Activated gamma-delta T cell (primary cell): ENCODE data around the gene TRAF3IP3.
A peak's percentile ranks its signal among the peaks of the same experiment; 100 is the strongest.
"Not testable (repeated sequence)": the region's sequence is repeated elsewhere in the genome, so short reads cannot be mapped to it uniquely, and the experiment has no call there.

Experiments
- DNase-seq: peaks from one replicate; lab custom pipeline; 2025; lab: John Stamatoyannopoulos, UW

TRAF3IP3 gene

DNA sequence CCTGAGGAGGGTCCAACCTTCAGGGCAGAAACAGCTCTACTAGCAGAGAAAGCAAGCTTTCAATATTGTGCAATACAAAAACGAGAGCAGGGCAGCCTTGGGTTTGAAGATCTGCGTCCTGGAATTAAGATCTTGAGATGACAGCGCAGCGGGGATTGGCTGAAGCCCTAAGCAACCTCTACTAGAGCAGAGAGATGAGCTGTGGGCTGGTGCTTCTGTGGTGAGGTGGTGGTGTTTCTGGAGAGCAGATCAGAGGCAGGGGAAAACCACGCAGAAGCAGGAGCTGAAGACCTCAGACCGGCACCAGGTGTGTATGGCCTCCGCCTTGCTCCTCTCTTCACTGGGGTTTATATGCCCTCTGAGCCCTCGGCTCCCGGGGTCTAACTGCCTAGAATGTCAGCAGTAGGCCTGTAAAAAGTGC, 12.5 kb downstream of the TRAF3IP3 start:
- DNase-seq: no peak

DNA sequence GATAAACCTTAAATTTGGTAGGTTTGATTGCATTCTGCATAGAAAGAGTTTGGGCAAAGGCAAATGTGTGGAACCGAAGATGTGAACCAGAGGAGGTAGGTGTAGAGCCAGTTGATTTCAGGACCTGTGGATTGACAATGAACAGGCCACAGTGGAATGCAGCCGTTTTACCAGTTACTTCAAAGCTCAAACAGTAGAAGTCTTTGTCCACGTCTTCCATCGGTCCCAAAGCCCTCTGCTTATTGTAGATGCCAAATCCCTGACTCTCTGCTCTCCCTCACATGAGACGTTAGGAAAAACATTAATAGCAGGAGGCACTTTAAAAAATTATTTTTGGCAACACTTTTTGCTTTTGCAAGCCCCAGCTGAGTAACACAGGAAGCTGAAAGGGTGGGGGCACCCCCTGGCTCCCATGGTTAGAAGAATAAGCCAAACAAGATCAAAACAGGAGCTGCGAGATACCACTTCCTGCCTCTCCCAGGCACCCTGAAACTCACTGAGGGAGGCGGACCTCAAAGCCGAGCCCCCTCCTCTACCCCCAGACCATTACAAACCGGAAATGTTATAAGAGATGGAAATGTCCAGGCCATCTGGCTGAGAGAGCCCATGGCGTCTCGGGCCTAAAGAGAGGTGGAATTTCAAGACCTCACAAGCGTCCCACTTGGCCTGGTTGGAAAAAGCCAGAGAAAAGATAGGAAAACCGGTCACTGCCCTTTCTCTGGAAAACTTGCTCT, 13.5 kb downstream of the TRAF3IP3 start:
- DNase-seq: no peak

DNA sequence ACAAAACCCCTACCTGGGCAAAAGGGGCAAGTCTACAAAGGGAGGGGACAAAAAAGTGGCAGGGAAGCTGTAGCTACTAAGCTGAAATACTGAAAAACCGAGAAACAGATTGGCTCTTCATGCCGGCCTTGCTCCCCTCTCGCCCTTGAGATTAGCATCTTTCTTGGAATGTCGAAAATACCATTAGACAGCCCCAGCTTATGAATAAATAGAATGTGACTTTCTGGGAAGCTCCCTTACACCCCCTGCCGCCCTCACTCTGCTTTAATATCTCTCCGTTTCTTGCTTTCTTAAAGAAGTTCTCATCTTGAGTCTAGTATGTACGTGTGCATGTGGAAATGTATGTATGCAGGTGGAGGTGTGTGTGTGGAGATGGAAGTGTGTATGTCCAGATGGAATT, 14.1 kb downstream of the TRAF3IP3 start:
- DNase-seq: no peak

DNA sequence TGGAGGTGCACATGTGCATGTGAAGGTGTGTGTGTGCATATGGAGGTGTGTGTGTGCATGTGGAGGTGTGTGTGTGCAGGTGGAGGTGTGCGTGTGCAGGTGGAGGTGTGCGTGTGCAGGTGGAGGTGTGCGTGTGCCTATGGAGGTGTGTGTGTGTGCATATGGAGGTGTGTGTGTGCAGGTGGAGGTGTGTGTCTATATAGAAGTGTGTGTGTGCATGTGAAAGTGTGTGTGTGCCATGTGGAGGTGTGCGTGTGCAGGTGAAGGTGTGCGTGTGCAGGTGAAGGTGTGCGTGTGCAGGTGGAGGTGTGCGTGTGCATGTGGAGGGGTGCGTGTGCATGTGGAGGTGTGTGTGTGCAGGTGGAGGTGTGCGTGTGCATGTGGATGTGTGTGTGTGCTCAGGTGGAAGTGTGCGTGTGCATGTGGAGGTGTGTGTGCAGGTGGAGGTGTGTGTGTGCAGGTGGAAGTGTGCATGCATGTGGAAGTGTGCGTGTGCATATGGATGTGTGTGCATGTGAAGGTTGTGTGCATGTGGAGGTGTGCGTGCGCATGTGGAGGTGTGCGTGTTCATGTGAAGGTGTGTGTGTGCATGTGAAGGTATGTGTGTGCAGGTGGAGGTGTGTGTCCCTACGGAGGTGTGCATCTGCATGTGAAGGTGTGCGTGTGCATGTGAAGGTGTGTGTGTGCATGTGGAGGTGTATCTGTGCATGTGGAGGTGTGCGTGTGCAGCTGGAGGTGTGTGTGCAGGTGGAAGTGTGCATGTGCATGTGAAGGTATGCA, 15.0 kb downstream of the TRAF3IP3 start:
- no peak for DNase-seq

DNA sequence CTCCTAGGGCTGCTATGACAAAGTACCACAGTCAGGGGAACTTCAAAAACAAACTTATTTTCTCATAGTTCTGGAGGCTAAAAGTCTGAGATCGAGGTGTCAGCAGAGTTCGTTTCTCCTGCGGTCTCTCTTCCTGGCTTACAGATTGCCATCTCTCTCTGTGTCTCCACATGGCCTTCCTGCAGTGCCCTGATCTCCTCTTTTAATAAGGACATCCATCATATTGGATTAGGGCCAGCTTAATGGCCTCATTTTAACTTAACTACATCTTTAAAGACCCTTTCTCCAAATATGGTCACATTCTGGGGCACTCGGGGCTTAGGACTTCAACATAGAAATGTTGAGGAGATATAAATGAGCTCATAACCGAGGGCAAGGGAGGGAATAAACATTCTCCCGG, 16.3 kb downstream of the TRAF3IP3 start:
- no peak for DNase-seq

DNA sequence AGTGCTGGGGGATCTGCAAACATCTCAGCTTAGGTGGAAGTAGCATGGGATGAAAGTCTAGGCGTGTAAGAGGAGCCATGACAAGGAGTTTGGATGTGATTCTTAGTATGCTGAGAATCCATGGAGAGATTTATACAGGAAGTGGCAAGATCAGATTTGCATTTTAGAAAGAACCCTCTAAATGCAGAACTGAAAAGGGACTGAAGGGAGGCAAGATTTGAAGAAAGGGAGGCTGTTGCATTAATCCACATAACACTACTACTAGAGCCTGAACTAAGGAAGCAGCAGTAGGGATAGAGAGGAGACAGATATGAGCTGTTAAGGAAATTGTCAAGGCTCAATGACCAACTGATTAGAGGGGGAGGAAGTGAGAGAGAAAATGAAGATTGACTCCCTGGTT, 18.7 kb downstream of the TRAF3IP3 start:
- DNase-seq: no peak

DNA sequence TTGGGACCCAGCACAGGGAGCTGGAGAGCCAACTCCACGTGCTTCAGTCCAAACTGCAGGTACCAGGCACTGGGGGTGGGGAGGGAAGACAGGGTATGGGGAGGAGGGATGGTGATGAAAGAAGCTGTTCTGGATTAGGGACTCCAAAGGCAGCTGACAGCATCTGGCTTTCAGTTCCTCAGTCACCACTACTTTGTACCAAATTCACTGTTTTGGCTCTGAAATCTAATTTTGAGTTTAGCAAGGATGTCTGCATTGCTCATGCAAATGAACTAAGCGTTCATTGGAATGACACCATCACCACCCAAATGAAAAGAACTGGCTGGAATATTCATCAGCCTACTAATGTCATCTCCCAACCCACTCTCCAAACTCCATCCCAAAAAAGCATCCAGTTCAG, 19.8 kb downstream of the TRAF3IP3 start:
- no peak for DNase-seq

DNA sequence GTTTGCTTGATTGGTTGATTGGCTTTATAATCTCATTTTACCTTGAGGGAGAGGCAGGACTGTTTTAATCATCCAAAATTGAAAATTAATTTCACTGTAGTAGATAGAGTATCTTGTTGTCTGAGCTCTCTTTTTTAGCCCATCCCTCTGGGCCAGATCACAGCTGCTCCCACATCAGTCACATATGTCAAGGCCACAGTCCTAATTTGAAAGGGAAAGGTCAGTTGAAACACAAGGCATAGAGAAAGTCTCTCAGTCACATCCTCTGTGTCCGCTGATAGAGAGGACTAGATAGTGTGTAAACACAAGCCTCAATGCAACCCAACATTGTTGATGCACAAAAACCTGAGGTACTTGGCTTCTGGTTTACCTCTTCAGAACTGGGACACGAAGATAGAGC, 21.7 kb downstream of the TRAF3IP3 start:
- DNase-seq: no peak

DNA sequence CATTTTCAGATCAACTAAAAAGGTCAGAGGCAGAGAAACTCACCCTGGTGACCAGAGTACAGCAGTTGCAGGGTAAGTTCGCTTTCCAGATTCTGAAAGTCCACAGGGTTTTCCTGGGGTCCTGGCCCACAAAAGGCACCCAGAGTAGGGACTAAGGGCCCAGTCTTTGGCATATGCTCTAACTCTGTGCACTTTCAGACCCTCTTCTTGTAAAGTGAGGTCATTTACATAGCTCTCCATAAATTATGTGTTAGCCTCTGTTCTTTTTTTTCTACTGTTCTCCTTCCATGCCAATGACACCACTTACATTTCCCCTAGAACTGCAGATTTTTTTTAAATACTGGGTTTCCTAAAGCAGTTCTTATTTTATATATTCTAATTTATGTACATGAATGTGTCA, 22.2 kb downstream of the TRAF3IP3 start:
- no peak for DNase-seq

DNA sequence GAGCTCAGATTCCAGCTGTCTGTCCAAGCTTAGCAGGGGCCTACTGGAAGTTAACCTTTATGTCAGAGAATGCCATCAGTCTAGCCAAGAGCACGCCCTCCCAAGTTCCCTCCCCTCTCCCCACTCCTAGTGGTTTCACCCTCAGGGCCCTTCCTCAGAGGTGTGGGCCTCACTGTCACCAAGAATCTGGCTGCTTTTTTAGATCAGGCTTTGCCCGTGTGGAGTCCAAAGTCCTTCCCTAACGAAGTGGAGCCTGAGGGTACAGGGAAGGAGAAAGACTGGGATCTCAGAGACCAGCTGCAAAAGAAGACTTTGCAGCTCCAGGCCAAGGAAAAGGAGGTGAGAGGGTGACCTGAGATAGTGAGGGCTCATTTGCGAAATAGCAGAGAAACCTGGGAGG, 24.4 kb downstream of the TRAF3IP3 start:
- no peak for DNase-seq

DNA sequence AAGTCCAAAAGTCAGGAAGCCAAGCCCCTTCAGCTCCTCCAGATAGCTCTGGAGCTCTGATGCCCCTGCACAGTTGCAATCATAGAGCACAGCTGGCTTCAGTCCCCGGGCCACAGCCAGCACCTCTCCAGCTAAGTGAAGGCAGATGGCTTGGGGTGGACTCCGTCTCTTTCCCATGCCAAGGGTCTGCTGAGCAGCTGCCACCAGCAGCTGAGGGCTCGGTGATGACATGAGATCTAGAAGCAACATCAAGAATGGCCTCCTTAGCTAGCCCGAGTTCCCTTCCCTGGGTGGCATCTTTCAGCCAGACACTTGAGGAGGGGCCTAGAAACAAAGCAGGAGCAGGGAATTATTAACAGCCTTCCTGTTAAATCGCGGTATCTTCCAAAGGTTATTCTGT, 27.5 kb downstream of the TRAF3IP3 start:
- DNase-seq: no peak

DNA sequence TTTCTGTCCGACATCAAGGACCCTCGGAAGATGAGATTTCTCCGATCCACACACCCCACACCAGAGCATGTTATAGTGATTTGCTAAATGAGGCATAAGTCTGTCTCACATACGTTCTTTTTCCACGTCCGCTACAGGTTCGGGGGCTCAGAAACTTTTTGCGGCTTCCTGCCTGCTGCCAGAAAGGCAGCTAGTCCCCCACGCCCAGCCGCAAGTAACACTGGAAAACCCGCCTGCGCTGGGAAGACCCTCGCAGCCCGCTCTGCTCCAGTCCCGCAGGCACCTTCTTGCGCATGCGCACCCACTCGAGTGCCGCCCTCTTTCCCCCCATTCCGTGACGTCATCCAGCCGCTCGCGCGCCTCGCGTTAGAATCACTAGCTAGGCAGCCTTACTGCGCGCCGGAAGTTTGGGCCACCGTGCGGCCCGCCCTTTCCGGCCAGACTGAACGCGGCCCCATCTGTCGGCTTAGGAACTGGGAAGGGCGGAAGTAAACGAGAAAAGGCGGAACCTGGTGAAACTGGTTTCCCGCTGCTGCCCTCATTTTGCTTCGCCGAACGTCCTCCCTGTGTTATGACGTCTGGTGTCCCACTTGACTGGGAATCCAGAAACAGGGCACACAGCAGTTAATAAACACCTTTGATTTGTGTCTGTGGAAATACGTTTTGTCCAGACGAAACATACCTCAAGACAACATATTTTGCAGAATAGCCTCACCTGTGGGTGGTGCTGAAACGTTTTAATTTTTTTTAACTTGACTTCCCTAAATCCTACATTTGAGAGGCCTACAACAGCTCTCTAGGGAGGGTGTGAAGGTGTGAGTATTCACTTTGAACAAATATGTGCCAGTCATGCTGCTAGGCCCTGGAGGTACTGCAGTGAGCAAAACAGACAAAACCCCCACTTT, 28.7 kb downstream of the TRAF3IP3 start, which contains the start of gene C1orf74:
TSS of gene C1orf74 (minus strand) at position 295 of the 905 bp plus-strand sequence. CDS start 925 bp downstream, outside the sequence.
- peak; percentile 98 for DNase-seq

DNA sequence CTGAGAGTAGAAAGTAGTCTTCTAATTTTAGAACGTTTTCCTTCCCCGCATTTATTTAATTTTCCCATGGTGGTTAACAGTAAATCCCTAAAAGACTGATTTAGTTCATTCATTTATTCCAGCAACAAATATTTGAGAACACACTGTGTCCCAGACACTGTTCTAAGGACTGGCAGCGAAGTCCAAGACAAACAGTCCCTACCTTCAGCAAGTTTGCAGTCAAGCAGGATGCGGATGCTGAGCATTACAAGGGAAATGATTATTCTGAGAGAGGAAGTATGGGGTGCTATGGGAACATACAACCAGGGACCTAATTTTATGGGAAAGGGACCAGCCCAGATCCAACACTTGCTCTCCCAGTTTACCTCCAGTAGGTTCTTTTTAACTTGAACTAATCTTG, 29.7 kb downstream of the TRAF3IP3 start:
- DNase-seq: no peak

DNA sequence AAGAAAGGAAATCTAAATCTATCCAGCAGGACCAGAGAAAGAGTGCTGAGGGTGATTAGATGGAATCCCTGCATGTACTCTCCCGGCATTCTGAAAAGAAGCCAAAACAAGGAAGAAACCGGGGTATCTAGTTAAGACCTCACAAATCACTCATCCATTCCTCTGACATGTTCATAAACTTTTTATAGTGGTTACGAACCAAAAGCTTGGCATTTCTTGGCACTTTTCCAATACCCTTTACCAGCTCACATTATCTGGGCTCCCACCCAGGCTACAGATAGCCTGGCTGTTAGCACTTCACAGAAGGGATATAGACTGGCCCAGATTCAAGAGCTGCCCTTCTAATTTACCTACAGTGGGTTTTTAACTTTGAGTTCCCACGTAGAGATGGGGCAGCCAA, 30.3 kb downstream of the TRAF3IP3 start:
- DNase-seq: no peak

DNA sequence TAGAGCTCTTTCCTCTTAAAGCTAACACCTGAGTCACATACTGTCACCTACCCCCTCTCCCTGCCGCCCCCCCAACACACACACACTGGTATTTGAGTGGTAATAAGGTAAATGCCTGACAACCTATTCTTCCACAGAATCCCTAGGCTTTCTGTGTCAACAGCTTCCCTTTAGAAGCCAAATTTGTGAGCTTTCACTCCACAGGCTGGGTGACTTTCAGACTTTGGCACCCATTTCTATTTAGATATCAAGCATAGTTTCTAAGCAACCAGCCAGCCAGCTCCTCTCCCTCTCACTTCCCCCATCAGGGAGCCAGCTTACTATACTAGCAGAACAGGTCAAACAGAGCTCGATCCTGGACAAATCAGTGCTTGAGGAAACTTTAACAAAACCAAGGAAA, 31.7 kb downstream of the TRAF3IP3 start:
- DNase-seq: no peak

DNA sequence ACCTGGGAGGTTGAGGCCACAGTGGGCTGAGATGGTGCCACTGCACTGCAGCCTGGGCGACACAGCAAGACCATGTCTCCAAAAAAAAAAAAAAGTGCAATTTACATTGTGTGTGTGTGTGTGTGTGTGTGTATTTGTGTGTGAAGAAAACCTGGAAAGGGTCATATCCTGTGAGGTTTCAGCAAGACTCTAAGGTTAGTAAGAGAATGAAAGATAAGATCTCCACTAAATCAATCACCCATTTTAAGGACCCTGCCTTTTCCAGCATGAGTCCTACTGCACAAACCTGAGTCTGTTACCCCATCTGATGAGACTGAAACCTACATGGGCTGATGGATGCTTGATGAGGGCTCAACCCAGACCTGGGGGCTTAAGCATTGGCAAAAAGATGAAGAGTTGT, 33.4 kb downstream of the TRAF3IP3 start:
- DNase-seq: no peak

DNA sequence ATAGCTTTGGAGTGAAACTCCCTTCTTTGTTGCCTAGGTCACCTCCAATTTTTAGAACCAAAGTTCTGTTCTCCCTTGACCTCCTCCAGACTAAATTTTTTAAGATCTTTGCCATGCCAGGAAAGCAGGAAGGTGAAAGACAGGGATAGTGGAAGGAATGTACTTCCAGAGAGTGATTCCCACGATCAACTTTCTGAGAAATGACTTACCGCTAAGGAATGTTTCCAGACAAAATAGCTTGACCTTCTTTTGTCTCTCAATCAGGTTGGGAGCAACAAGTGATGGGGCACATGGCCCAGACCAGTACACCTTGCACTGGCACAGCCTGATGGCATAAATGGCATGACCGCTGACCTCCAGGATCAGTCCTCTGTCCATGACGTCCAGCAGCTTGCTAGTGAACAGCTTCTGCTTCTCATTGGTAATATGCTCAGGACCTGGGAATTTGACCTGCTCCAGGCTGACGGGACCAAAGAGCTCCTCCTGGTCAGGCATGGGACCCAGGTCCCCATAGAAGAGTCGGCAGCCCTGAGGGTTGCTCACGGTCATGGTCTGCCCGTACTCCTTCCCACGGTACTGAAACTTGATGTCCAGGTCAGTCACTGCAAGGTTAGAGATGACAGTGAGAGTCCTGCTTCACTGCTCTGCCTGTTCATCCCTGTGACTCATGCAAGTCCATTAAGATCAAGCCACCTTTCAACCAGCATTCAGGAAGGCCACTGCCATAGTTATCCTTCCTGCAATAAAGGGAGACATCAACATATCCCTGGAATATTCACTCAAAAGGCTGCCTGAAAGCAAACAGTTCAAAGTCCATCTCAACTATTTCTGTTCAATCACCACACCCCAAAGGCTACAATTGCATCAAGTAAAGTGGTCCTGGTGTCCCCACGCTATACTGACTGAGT, 34.7 kb downstream of the TRAF3IP3 start:
- DNase-seq: no peak

DNA sequence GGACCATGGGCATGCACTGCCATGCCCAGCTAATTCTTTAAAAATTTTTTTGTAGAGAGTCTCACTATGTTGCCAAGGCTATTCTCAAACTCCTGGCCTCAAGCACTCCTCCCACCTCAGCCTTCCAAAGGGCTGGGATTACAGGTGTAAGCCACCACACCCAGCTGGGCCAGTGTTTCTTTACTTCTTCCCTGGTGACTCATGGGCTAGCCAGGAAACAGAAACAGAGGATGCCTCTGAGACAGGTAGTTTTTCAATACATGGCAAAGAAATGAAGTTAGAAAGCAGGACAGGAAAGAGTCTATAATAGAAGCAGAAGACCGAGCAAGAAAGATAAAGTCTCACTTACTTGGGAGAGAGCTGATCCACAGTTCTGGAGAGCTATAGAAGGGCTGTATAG, 36.1 kb downstream of the TRAF3IP3 start:
- no peak for DNase-seq

DNA sequence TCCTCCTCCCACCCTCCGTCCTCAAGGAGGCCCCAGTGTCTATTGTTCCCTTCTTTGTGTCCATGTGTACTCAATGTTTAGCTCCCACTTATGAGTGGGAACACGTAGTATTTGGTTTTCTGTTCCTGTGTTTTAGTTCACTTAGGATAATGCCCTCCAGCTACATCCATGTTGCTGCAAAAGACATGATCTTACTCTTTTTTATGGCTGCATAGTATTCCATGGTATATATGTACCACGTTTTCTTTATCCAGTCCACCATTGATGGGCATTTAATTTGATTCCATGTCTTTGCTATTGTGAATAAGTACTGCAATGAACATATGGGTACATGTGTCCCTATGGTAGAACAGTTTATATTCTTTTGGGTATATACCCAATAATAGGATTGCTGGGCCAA, 37.9 kb downstream of the TRAF3IP3 start:
- DNase-seq: not testable (repeated sequence)

DNA sequence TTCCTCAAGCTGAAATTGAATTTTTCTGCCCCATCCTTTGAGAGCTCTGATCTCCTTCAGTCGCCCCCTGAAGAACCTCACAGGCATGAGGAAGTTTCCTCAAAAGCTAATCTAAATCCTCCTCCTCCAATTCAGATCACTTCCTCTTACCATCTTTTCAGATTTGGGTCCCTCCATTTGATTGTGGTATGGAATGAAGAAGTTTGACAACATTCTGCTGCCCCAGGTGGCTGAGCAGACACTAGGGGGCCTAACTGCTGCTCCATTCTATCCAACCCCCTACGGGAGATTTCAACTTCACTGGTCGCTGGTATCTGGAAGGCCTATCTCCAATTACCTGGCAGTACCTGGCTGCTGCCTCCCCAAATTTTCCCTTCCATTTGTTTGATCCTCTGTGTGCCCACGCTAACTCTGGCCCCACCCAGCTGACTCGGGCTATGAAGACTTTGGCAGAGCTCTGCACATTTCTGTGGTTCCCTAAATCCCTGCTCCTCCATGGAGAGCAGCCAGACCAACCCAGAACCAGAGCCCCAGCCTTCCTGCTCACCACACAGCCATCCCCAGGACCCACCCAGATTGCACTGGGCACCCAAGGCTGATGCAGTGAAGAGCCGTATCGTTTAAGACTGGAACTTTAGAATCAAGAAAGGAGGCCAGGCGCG, 42.3 kb downstream of the TRAF3IP3 start:
- DNase-seq: no peak
